ENCODE data around the gene FANCI.

DNA sequence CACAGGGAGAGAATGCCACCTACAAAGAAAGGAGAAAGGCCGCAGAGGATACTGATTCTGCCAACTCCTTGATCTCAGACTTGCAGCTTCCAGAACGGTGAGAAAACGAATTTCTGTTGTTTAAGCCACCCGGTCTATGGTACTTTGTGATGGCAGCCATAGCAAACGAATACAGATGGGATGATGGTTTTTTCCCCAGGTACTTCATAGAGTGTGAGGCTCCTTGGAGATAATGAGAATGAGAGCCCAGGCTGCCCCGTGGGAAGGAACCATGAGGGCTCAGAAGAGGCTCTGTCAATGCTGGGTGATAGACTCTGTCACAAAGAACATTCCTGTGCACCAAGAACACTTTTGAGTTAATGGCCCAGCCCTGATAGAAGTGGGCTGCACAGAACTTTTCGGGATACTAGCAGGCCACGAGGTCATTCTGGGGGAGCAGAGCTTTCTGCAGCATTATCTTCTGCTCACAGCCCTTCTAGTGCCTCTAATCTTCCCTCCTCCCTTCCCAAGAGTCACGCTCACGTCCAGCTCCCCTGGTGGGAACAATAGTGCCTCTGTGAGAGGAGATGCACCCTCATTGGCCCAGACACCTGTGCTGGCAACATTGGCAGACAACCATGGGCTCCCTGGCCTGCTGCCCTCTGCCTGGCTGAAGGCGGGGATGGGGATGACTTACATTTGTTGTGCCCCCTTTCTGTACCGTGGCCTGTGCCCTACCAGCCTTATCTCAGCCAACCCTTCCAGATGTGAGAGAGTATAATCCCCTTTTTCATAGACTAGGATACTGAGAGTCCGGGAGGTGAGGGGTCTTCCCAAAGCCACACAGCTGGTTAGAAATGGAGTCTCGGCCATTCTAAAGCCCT is 17.2 kb upstream of the FANCI start:
- TF ChIP-seq CTCF (IDR thresholded peaks at IDR 0.05) (no peak), POLR2A (IDR thresholded peaks at IDR 0.05) (no peak)

All from uterus (tissue), 2 donors.